Measurements from ENCODE around the gene ARL8B. TPM values are rescaled to one million over a fixed set of nuclear protein-coding genes. Genes with fewer than 3 reads are reported as not detected.

The ARL8B gene
- total RNA-seq, 1 experiment from 2014 or later, result 54.0 TPM

- ChIA-PET POLR2A (ENCODE audit: low non-redundant PET) (no interaction called here), CTCF (no interaction called here)
- no peak for DNase-seq (ENCODE audit: low spot score)
- TF ChIP-seq CTCF (conservative IDR thresholded peaks at IDR 0.05; ENCODE audit: low read depth, low read length) (no peak), EZH2 (IDR thresholded peaks at IDR 0.05; ENCODE audit: borderline replicate concordance, low read depth, low read length, poor library complexity, severe bottlenecking) (no peak)
- Histone ChIP-seq H3K36me3 (ENCODE audit: insufficient read depth, low read length, poor library complexity, severe bottlenecking) (peaks cover 22% of the 10 kb centered on the region), H3K4me1 (ENCODE audit: insufficient read depth, low read length, poor library complexity, severe bottlenecking) (peaks cover 63% of the 10 kb centered on the region), H3K27me3 (replicated peaks; ENCODE audit: insufficient read depth, low read depth, low read length, poor library complexity) (no peaks in the 10 kb centered on the region), H3K9me3 (ENCODE audit: low read depth, low read length, poor library complexity, severe bottlenecking) (no peaks in the 10 kb centered on the region), H3K27ac (ENCODE audit: low read depth, low read length, poor library complexity, severe bottlenecking) (peak overlapping the region; percentile 39), H3K4me3 (ENCODE audit: low read depth, low read length, poor library complexity, severe bottlenecking) (no peak overlapping the region)
- intact Hi-C loops (cut with micrococcal nuclease; ENCODE audit: unreplicated experiment), result no loop called here
- no TSS peak for BruUV-seq (replicated peaks)
These were observed 73.5 kb downstream of the ARL8B start for GRCh38 chr3:5195605-5196004.

- ChIA-PET CTCF (no interaction called here), POLR2A (ENCODE audit: low non-redundant PET) (interaction anchor here (0.6 kb wide), 3 partner anchors 9 to 48 kb away, joined by 3 to 6 read pairs (median 3); no protein-coding TSS in a partner anchor)
- no peak overlapping the region for H3K4me3 ChIP-seq (ENCODE audit: low read depth, low read length, poor library complexity, severe bottlenecking)
- no peaks in the 10 kb centered on the region for H3K9me3 ChIP-seq (ENCODE audit: low read depth, low read length, poor library complexity, severe bottlenecking)
- no TSS peak for BruUV-seq (replicated peaks)
- DNase-seq (ENCODE audit: low spot score), result no peak
- H3K4me1 ChIP-seq (ENCODE audit: insufficient read depth, low read length, poor library complexity, severe bottlenecking), result peaks cover 70% of the 10 kb centered on the region
- no peak for TF ChIP-seq EZH2 (IDR thresholded peaks at IDR 0.05; ENCODE audit: borderline replicate concordance, low read depth, low read length, poor library complexity, severe bottlenecking)
- TF ChIP-seq CTCF (conservative IDR thresholded peaks at IDR 0.05; ENCODE audit: low read depth, low read length), result no peak
- intact Hi-C loops (cut with micrococcal nuclease; ENCODE audit: unreplicated experiment), result no loop called here
- H3K27me3 ChIP-seq (replicated peaks; ENCODE audit: insufficient read depth, low read depth, low read length, poor library complexity), result no peaks in the 10 kb centered on the region
- peak overlapping the region; percentile 80 for H3K27ac ChIP-seq (ENCODE audit: low read depth, low read length, poor library complexity, severe bottlenecking)
- H3K36me3 ChIP-seq (ENCODE audit: insufficient read depth, low read length, poor library complexity, severe bottlenecking), result peaks cover 32% of the 10 kb centered on the region
These were observed 74.9 kb downstream of the ARL8B start for GRCh38 chr3:5197022-5197421.

- ChIA-PET CTCF (no interaction called here), POLR2A (ENCODE audit: low non-redundant PET) (no interaction called here)
- no peak for DNase-seq (ENCODE audit: low spot score)
- intact Hi-C loops (cut with micrococcal nuclease; ENCODE audit: unreplicated experiment), result no loop called here
- no TSS peak for BruUV-seq (replicated peaks)
- TF ChIP-seq EZH2 (IDR thresholded peaks at IDR 0.05; ENCODE audit: borderline replicate concordance, low read depth, low read length, poor library complexity, severe bottlenecking) (no peak), CTCF (conservative IDR thresholded peaks at IDR 0.05; ENCODE audit: low read depth, low read length) (no peak)
- H3K4me3 ChIP-seq (ENCODE audit: low read depth, low read length, poor library complexity, severe bottlenecking), result no peak overlapping the region
- H3K4me1 ChIP-seq (ENCODE audit: insufficient read depth, low read length, poor library complexity, severe bottlenecking), result peaks cover 69% of the 10 kb centered on the region
- no peaks in the 10 kb centered on the region for H3K27me3 ChIP-seq (replicated peaks; ENCODE audit: insufficient read depth, low read depth, low read length, poor library complexity)
- H3K9me3 ChIP-seq (ENCODE audit: low read depth, low read length, poor library complexity, severe bottlenecking), result no peaks in the 10 kb centered on the region
- H3K36me3 ChIP-seq (ENCODE audit: insufficient read depth, low read length, poor library complexity, severe bottlenecking), result peaks cover 35% of the 10 kb centered on the region
- peak overlapping the region; percentile 80 for H3K27ac ChIP-seq (ENCODE audit: low read depth, low read length, poor library complexity, severe bottlenecking)
These were observed 75.6 kb downstream of the ARL8B start for GRCh38 chr3:5197470-5198312.
